Glomerular visceral epithelial cell (primary cell): Measurements from ENCODE around the gene MTPN.

Experiments used
- DNase-seq: peaks from one replicate; pipeline ENCODE4 v3.0.0-alpha.2; 2016; ENCODE audit errors: extremely low spot score

The MTPN gene

DNA sequence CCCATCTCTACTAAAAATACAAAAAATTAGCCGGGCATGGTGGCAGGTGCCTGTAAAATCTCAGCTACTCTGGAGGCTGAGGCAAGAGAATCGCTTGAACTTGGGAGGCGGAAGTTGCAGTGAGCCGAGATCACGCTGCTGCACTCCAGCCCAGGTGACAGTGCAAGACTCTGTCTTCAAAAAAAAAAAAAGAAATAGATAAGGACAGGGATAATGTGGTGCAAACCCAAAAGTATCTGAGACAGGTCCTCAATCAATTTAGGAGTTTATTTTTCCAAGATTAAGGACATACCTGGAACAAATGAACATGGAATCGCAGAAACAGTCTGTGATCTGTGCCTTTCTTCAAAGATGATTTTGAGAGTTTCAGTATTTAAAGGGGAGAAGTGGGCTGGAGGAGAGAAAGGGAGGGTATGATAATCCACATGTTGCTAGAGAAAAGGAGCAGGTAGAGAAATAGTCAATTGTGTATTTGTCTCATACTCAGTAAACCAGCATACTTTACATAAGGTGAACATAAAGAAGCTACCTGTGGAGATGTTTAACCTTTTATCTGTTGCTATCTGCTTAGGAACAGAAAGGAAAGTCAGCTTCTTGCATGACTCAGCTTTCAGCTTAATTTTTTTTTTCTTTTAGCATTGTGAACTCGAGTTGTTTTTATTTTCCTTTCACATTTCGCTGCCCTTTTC, 4.9 kb upstream of the MTPN start:
- DNase-seq, result no peak

DNA sequence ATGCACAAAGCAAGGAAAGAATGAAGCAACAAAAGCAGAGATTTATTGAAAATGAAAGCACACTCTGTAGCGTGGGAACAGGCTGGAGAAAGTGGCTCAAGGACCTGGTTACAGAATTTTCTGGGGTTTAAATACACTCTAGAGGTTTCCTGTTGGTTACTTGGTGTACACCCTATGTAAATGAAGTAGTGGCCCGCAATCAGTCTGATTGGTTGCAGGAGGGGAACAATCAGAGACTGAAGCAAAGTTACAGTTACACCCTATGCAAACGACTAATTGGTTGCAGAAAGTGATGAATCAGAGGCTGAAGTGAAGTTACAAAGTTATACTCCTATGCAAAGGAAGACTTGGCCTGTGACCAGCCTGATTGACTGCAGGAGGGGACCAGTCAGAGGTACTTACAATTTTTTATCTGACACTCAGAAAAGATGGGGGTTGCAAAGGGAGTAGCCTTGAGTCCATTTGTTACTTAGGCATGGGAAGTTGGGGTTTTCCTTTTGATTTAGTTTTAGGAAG, 3.6 kb upstream of the MTPN start:
- no peak for DNase-seq

DNA sequence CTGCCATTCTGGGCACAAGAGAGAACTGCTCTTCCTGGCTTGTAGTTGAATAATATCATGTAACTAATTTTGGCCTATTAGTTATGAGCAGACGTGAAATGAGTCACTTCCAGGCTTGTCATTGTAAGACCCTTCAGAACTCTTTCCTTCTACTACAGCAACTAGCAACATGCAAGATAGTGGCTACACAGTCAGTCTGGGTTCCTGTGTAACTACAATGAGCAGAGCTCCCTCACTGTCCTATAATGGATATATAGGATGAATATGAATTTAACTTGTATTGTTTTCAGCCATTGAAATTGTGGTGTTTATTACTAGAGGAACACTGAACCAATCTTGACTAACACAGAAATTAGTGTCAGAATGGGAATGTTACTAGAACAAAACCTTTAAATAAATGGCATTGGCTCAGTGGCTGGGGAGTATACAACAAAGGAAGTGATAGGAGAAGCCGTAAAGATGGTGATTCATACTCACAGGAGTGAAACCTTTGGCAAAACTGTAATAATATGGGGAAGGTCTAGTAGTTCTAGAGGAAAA, 2.9 kb upstream of the MTPN start:
- no peak for DNase-seq

- DNase-seq, result no peak
These were observed 2.4 kb upstream of the MTPN start for GRCh38 chr7:135979471-135980011.

DNA sequence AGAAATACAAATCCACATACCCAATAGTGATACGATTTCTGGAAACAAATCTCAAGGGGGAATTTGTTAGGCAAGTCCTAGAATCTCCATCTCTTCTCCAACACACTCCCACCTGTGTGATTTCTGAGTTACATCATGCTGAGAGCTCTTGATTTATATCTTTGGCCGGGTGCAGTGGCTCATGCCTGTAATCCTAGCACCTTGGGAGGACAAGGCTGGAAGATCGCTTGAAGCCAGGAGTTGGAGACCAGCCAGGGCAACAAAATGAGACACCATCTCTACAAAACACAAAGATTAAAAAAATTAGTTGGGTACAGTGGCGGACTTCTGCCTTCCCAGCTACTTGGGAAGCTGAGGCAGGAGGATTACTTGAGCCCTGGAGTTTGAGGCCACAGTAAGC, 1.5 kb upstream of the MTPN start:
- no peak for DNase-seq

- DNase-seq, result no peak
These were observed 545 bp upstream of the MTPN start for GRCh38 chr7:135977742-135978066.

- DNase-seq, result peak; percentile 16
These were observed 700 bp downstream of the MTPN start for GRCh38 chr7:135976312-135977006.

- DNase-seq, result no peak
These were observed 2.0 kb downstream of the MTPN start for GRCh38 chr7:135975166-135975565.

DNA sequence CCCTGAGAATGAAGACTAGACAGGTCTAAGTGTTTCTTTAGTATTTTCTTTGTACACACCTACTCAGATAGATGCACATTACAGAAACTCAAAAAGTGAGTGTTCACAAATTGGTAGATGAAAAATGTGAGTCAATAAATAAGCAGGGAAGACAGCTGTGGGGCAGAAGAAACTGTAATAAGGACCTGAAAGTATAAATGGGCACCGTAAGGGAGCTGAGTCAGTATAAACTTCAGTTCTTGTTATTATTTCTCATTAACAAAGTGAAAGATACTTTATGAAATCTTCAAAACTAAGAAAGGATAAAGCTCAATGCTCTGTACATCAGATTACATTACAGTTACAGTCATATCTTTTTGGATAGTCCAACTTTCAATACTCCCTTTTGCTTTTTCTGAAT, 2.5 kb downstream of the MTPN start:
- no peak for DNase-seq

- DNase-seq, result no peak
These were observed 5.8 kb downstream of the MTPN start for GRCh38 chr7:135971366-135971725.

DNA sequence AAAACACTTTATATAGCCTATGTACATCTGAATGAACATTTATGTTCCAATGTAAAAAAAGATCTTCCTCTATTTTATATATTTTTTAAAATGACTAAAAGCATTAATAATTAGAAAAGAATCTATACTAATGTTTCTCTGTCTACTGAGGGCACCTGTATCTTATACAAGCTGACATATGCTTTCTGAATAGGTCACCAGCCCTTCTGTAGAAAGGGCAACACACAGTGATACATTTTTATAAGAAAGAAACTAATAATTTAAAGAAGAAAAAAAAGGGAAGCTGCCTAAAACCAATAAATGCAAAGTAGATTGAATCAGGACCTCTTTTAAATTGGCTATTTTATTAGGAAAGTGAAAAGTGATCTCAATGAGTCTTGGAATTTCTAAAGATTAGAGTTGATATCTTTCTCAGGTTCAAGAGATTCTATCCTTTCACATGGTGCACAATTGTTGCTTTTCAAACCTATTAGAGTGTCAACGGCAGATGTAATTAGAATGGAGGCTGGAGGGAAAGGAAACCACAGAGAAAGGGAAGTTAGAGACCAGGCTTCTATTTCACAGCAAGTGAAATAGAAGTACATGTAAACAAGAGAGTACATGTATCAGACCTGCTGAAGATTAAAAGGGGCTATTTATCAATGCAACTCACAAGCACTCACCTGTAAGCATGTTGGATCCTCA, 6.3 kb downstream of the MTPN start:
- no peak for DNase-seq

DNA sequence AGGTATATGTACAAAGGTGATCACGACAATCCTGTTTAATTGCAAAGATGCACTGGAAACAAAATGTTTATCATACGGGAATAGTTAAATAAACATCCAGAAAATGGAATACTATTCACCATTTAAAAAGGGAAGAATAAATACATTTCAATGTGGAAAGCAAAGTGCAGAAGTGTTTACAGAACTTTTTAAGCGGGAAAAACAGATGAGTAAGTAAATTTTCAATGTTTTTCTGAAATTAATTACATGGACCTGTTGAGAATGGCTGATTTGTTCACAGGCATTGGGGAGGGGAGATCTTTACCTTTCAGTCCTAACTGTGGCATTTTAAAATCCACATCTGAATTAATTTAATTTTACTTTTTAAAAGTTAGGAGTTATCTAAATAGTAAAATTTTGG, 7.1 kb downstream of the MTPN start:
- DNase-seq, result no peak

DNA sequence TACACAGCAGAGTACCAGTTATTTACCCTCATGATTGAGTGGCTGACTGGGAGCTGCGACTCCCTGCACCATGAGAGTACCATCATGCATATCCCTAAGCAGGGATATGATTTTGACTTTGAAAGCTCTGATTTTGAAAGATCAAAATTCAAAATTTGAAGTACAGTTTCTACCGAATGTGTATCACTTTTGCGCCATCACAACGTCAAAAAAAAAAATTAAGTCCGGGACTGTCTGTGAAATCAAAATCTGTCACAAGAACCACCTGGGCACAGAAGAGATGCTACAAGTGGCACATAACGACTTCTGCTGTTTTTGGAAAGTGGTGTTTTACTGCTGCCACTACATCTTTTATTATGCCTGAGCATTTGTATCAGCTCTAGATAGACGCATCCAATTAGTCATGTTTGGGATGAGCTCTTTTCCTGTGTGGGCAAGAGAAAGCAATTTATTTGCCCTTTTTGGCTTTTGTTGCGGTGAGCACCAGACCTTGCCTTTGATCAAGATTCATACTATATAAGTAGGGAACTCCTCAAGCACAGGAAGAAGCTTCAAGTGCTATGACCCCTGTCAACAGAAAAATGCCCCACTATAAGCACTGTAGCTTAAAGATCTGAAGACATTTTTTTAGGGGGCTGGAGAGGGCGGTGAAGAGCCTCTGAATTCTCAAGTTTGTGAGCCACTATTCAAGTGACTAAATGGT, 10.7 kb downstream of the MTPN start:
- DNase-seq, result no peak

DNA sequence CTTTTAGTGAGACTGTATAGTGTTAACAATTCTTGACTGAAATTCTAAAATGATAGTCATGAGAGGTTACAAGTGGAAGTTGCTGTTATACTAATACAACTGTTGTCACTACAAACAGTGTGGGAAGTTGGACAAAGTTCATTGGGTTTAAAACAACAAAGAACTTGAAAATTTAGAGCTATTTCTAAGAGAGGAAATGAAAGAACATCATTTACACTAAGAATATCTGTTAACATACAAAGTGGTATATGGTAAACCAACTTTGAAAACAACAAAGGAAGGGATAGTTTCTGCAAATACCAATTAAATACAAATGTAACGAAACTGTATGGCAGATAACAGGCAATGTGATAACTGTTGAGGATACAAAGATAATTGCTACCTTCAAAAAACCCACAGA, 11.6 kb downstream of the MTPN start:
- no peak for DNase-seq

- no peak for DNase-seq
These were observed 12.4 kb downstream of the MTPN start for GRCh38 chr7:135964791-135965190.

DNA sequence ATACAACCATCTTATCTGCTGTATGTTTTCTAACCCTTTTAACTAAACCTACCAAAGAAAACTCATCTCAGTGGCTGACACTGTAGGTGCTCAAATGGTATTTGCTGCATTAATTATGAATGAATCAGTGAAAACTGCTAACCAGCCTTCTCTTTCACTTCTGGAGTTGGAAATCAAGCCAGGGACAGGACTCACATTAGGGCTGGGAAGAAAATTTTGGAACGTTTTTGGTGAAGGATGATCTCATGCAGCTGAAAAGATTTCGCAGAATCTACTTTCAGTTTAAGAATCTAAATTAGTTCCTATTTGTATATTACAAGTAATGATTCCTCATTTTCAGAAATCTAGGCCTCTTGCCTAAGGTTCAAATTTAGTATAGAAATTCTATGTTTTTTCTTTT, 12.9 kb downstream of the MTPN start:
- no peak for DNase-seq

DNA sequence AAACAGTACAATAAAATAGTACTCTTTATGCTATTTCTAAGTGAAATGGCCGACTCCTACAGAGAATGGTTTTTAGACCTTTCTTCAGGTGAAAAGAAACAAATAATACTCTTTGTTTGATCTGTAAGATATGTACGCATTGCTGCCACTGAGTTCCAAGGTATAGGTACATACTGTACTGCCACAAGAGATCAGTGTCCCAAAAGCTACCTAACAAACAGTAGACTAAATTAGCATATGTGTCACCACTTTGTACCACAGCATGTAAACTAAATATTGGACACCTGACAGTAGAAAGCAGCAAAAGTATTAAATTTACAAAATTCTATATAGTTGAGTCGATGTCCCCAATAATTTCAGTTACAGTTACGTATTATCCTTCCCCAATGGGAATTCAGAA, 14.4 kb downstream of the MTPN start:
- no peak for DNase-seq

DNA sequence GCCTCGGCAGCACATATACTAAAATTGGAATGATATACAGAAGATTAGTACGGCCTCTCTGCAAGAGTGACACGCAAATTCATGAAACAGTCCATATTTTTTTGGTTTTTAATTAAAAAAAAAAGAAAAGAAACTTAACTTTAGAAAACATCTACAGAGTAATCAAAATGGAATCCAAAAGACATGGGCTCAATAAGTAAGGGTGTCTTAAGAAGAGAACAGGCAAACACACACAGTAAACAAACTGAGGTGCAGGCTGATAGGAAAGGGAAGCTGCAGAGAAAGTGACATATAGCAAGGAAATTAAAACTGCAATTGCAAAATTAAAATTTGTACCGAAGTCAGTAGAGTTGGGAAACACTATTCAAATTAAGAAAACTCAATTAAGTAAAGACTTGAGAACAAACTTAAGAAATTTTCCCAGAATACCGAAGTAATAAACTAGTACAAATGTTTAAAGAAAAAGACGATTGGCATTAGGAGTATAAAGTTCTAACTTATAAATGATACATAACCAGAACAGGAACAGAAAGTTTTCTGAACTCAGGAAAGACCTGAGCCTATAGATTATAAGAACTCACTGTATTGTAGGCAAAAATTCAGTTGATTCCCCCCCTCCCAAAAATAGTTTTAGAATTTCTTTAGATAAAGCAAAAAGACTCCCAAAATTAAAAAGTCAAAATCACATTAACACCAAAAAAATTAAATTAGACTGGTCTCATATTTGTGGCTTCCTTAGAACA, 16.3 kb downstream of the MTPN start:
- no peak for DNase-seq

DNA sequence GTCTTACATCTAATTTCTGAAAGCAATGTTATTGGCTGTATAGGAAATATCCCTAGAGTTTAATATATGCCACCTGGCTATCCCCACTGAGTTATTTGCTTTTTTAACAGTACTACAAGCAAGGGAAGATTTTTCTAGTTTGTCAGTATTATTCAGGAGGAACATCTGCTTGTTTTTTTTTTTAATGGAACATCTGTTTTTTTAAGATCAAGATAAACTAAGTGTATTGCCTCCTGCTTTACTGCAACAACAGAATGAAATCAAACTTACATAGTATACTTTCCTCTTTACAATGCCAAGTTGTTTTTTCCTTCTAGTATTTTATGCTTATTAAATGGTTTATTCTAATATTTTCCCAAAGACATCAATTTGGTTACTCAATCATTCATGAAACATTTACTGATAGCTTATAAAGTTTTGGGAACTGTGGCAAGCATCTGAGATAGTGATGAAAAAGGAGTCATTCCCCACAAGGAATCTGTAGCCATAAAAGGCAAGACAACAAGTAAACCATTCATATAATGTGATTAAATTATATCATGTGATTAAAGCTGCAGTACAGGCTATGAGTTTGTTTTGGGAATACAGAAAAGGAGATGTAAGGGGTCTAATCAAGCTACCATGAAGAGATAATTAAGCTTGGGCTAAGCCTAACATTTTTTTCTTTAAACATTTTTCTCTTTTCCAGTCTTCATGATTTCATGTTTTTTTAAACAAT, 17.4 kb downstream of the MTPN start:
- no peak for DNase-seq

GRCh38 chr7:135958173-135958572, 19.0 kb downstream of the MTPN start:
- DNase-seq, result no peak

DNA sequence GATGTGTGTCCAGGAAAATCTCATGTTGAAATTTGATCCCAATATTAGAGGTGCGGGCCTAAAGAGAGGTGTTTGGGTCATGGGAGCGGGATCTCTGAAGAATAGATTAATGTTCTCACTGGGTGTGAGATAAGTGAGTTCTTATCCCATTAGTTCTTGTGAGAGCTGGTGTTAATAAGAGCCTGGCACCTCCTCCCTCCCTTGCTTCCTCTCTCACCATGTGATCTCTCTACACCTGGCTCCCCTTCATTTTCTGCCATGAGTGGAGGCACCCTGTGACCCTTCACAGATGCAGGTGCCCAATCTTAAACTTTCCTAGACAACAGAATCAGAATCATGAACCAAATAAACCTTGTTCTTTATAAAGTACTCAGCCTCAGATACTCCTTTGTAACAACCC, 19.5 kb downstream of the MTPN start:
- DNase-seq, result no peak
